Activated B cell treated with CpG ODN at 0.5 μM for 24 hours (primary cell): ENCODE results near the gene RASGRP3. TPM values are rescaled to one million over a fixed set of nuclear protein-coding genes. Genes with fewer than 3 reads are reported as not detected.

Experiments
- ATAC-seq: fragments of 200-7000 bp; cut with Tn5 transposase; one replicate; pipeline ENCODE4 v1.10.0; 2021; ENCODE audit warnings: low read depth, mild to moderate bottlenecking, moderate library complexity
- CTCF ChIA-PET: fragments of 350-600 bp; sonication (Branson Sonifier 250); formaldehyde crosslinking; loops from one replicate; lab custom pipeline; 2021; ENCODE audit warnings: antibody characterized with exemption; lab: Charles Lee
- POLR2A ChIA-PET: fragments of 350-600 bp; sonication (Branson Sonifier 250); formaldehyde crosslinking; loops from one replicate; lab custom pipeline; 2021; ENCODE audit warnings: antibody characterized with exemption; lab: Charles Lee
- DNase-seq: peaks from one replicate; pipeline ENCODE4 v3.0.0; 2022
- H3K27ac Mint-ChIP-seq: one replicate; pipeline ENCODE4 v1.8.0; 2020; ENCODE audit warnings: mixed read lengths
- H3K27me3 Mint-ChIP-seq: one replicate; pipeline ENCODE4 v1.8.0; 2021; ENCODE audit warnings: mixed read lengths
- H3K36me3 Mint-ChIP-seq: one replicate; pipeline ENCODE4 v1.8.0; 2021; ENCODE audit warnings: low read depth, mixed read lengths
- H3K4me1 Mint-ChIP-seq: one replicate; pipeline ENCODE4 v1.8.0; 2021; ENCODE audit warnings: mixed read lengths
- H3K4me3 Mint-ChIP-seq: one replicate; pipeline ENCODE4 v1.8.0; 2020; ENCODE audit warnings: mild to moderate bottlenecking, mixed read lengths
- H3K9me3 Mint-ChIP-seq: one replicate; pipeline ENCODE4 v1.8.0; 2020; ENCODE audit warnings: mixed read lengths
- intact Hi-C: fragments of 100-400 bp; cut with micrococcal nuclease; formaldehyde crosslinking; loops from one replicate; pipeline ENCODE4 v1.15.1; 2024
- total RNA-seq: library from RNA; stranded (reverse); gene quantifications from 2 replicates; pipeline ENCODE4 v1.2.3, GENCODE V29; 2022
- TF ChIP-seq, protein P1 (sequence below): fragments of 200-600 bp; IDR thresholded peaks from one replicate; pipeline ENCODE4 v1.8.0; 2022; ENCODE audit warnings: antibody characterized with exemption, mild to moderate bottlenecking

The RASGRP3 gene
- total RNA-seq, 1 donor from 2014 or later, result 205 TPM

DNA sequence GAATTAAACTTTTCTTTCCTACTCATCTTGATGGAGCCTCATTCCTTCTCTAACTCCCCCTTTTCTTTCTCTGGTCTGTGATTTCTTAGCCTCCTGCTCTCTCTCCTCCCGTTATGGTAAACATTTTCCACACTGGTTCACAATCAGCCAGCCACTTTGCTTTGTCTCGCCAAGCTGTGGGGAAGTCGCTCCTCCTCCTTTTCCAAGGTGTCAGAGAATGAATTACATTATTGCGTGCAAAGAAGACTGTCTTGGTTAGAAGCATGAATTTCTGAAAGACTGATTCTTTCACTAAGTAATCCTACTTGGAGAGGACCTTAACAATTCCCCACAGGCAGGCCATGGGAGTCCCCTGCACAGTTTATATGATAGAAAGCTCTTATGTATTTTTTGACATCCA, 46.1 kb downstream of the RASGRP3 start:
- no peak for ATAC-seq

DNA sequence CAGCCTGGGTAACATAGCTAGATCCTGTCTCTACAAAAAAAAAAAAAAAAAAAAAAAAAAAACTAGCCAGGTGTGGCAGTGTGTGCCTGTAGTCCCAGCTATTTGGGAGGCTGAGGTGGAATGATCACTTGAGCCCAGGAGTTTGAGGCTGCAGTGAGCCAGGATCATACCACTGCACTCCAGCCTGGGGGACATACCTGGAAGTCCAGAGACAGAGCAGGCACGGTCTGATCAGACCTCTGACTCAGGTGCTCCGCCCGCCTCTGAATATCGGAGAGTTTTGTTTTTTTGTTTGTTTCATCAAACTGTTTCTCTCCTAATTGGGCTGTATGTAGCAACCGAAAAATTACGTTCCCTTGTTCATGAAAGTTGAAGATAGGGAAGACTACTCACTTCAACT, 49.2 kb downstream of the RASGRP3 start:
- H3K27ac Mint-ChIP-seq, result peak overlapping the region; percentile 76
- no peak for DNase-seq
- TF ChIP-seq, protein P1, sequence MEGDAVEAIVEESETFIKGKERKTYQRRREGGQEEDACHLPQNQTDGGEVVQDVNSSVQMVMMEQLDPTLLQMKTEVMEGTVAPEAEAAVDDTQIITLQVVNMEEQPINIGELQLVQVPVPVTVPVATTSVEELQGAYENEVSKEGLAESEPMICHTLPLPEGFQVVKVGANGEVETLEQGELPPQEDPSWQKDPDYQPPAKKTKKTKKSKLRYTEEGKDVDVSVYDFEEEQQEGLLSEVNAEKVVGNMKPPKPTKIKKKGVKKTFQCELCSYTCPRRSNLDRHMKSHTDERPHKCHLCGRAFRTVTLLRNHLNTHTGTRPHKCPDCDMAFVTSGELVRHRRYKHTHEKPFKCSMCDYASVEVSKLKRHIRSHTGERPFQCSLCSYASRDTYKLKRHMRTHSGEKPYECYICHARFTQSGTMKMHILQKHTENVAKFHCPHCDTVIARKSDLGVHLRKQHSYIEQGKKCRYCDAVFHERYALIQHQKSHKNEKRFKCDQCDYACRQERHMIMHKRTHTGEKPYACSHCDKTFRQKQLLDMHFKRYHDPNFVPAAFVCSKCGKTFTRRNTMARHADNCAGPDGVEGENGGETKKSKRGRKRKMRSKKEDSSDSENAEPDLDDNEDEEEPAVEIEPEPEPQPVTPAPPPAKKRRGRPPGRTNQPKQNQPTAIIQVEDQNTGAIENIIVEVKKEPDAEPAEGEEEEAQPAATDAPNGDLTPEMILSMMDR, result no peak
- H3K9me3 Mint-ChIP-seq, result no peaks in the 10 kb centered on the region
- ATAC-seq, result no peak
- intact Hi-C loops, result no loop called here
- no peak overlapping the region for H3K4me3 Mint-ChIP-seq
- no peaks in the 10 kb centered on the region for H3K27me3 Mint-ChIP-seq
- peaks cover 84% of the 10 kb centered on the region for H3K36me3 Mint-ChIP-seq
- H3K4me1 Mint-ChIP-seq, result peaks cover 50% of the 10 kb centered on the region
- POLR2A ChIA-PET, result interaction anchor here (1.2 to 4.3 kb wide), 3 partner anchors 23 to 49 kb away, joined by 5 to 18 read pairs (median 7); partner anchors contain the start of gene RASGRP3
- CTCF ChIA-PET, result interaction anchor here (1.4 kb wide), 1 partner anchor 50 kb away, joined by 4 read pairs; the partner anchor contains the start of gene RASGRP3

More for the DNA sequence above, 46.1 kb downstream of the RASGRP3 start:
- ChIA-PET POLR2A (no interaction called here), CTCF (interaction anchor here (2.4 kb wide), 1 partner anchor 46 kb away, joined by 8 read pairs; the partner anchor contains the start of gene RASGRP3)
- H3K4me3 Mint-ChIP-seq, result no peak overlapping the region
- peaks cover 20% of the 10 kb centered on the region for H3K4me1 Mint-ChIP-seq
- no peak overlapping the region for H3K27ac Mint-ChIP-seq
- peaks cover 87% of the 10 kb centered on the region for H3K36me3 Mint-ChIP-seq
- no peak for DNase-seq
- intact Hi-C loops, result loop anchor here (1.0 kb wide), 1 partner anchor 9 kb away; no protein-coding TSS in a partner anchor
- H3K9me3 Mint-ChIP-seq, result no peaks in the 10 kb centered on the region
- H3K27me3 Mint-ChIP-seq, result no peaks in the 10 kb centered on the region
- TF ChIP-seq, protein P1, result no peak

DNA sequence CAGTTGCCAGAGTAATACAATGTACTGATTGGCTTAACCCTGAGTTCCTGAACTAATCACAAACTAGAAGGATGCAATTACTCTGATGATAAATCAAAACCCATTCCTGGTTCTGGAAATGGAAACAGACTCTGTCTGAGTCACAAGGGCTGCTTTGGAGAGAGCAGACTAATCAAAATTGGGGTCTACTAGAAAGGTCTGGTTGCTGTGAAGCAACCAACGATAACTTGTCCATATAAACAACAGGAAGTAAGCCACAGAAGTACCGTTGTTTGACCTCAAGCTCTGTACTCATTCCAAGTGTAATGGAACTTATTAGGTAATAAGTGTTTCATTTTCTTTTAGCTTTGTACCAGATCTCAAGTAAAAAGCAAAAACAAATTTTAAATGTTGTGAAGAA, 49.7 kb downstream of the RASGRP3 start:
- H3K27ac Mint-ChIP-seq, result peak overlapping the region; percentile 76
- TF ChIP-seq, protein P1, result no peak
- H3K4me3 Mint-ChIP-seq, result no peak overlapping the region
- ChIA-PET CTCF (interaction anchor here (1.4 kb wide), 1 partner anchor 50 kb away, joined by 4 read pairs; the partner anchor contains the start of gene RASGRP3), POLR2A (interaction anchor here (1.2 to 4.3 kb wide), 3 partner anchors 24 to 50 kb away, joined by 5 to 18 read pairs (median 7); partner anchors contain the start of gene RASGRP3)
- intact Hi-C loops, result no loop called here
- DNase-seq (no peak), ATAC-seq (no peak)
- no peaks in the 10 kb centered on the region for H3K9me3 Mint-ChIP-seq
- no peaks in the 10 kb centered on the region for H3K27me3 Mint-ChIP-seq
- H3K4me1 Mint-ChIP-seq, result peaks cover 54% of the 10 kb centered on the region
- peaks cover 84% of the 10 kb centered on the region for H3K36me3 Mint-ChIP-seq

- DNase-seq, result no peak
- no peaks in the 10 kb centered on the region for H3K9me3 Mint-ChIP-seq
- no peak for ATAC-seq
- peaks cover 62% of the 10 kb centered on the region for H3K4me1 Mint-ChIP-seq
- H3K27me3 Mint-ChIP-seq, result no peaks in the 10 kb centered on the region
- peaks cover 84% of the 10 kb centered on the region for H3K36me3 Mint-ChIP-seq
- POLR2A ChIA-PET, result interaction anchor here (1.6 to 4.3 kb wide), 2 partner anchors 25 to 50 kb away, joined by 5 to 18 read pairs; partner anchors contain the start of gene RASGRP3
- CTCF ChIA-PET, result interaction anchor here (0.7 kb wide), 1 partner anchor 56 kb away, joined by 3 read pairs; no protein-coding TSS in a partner anchor
- TF ChIP-seq, protein P1, result no peak
- peak overlapping the region; percentile 98 for H3K27ac Mint-ChIP-seq
- H3K4me3 Mint-ChIP-seq, result no peak overlapping the region
- intact Hi-C loops, result no loop called here
These were observed 50.5 kb downstream of the RASGRP3 start for GRCh38 chr2:33526921-33527320.

- peaks cover 82% of the 10 kb centered on the region for H3K36me3 Mint-ChIP-seq
- H3K27ac Mint-ChIP-seq, result peak overlapping the region; percentile 98
- no peak for DNase-seq
- TF ChIP-seq, protein P1, result no peak
- H3K9me3 Mint-ChIP-seq, result no peaks in the 10 kb centered on the region
- H3K4me3 Mint-ChIP-seq, result peak overlapping the region; percentile 25
- ChIA-PET POLR2A (interaction anchor here (0.8 to 5.9 kb wide), 7 partner anchors 8 to 70 kb away, joined by 3 to 92 read pairs (median 6); partner anchors contain the start of genes FAM98A and RASGRP3), CTCF (interaction anchor here (0.9 to 4.7 kb wide), 2 partner anchors 52 to 55 kb away, joined by 3 to 24 read pairs; partner anchors contain the start of gene RASGRP3)
- no peak for ATAC-seq
- peaks cover 78% of the 10 kb centered on the region for H3K4me1 Mint-ChIP-seq
- intact Hi-C loops, result no loop called here
- H3K27me3 Mint-ChIP-seq, result no peaks in the 10 kb centered on the region
These were observed 52.0 kb downstream of the RASGRP3 start for GRCh38 chr2:33528441-33528950.
